ENCODE results near the gene PGC.

PGC gene

GRCh38 chr6:41714556-41715273 lies 32.5 kb downstream of the PGC start:
- DNase-seq (ENCODE audit: low read depth in 2 of 2), result no peak

DNA sequence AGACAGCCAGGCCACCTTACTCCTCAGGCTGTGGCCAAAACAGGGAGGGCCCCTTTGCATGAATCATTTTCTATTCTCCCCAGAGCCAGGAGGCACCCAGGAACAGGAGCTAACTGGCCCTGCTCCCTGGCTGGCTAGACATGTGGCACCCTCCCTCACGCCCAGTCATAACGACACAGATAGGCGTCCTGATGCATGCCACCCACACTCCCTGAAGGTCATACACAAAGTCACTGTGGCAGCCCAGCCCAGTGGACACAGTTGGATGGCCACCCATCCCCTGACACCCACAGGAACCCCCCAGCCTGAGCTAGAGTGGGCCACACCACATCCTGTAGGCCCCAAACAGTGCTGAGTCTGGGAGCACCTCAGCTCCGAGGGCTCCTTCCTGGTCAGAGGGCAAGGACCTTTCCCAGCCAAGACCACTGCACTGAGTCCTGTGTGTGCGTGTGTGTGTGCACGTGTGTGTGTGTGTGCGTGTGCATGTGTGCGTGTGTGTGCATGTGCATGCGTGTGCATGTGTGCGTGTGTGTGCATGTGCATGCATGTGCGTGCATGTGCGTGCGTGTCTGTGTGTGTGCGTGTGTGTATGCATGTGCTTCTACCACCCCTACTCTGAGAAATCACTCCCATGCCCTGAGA lies 33.4 kb downstream of the PGC start:
- no peak for DNase-seq (ENCODE audit: low read depth in 2 of 2)

DNA sequence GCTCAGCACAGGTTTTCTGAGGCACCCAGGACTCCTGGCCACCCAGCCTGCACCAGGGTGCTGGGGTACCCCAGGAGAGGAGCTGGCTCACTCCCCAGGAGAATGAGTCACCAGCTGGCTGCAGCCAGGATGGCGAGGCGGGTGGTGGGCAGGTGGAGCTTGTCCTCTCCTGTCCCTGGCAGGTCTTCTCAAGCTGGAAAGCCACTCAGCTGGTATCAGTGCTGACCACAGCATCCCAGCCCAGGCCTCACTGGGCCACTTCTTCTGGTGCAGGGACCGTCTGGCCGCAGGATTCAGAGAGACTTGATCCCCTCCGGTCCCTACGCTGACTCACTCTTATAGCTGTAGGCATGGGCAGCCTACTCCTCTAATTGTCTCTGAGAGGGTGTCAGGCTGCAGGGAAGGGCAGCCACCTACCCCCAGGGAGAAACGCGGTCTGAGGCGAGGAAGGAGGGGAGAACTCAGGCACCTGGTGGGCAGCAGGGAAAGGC lies 34.0 kb downstream of the PGC start:
- no peak for DNase-seq (ENCODE audit: low read depth in 2 of 2)

DNA sequence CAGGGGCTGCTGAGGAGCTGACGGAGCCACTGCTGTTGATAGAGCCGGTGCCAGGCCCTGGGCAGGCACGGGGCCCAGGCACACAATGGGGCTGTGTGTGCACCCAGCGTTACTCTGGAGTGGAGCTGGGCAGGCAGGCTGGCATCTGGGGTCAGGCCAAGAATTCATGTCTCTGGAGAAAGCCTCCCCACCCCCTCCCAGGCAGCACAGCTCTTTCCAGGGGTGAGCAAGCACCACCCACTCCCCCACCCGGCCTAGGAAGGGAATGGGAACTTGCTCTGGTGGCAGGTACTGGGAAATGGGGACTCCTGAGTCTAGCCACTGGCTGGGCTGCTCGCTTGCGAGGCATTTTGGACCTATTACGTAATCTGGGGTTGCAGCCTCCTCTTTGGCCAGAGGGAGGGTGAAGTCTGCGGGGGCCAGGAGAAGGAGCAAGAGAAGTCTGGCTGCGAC lies 34.5 kb downstream of the PGC start:
- DNase-seq (ENCODE audit: low read depth in 2 of 2), result no peak

GRCh38 chr6:41711323-41712038 lies 35.7 kb downstream of the PGC start:
- no peak for DNase-seq (ENCODE audit: low read depth in 2 of 2)

DNA sequence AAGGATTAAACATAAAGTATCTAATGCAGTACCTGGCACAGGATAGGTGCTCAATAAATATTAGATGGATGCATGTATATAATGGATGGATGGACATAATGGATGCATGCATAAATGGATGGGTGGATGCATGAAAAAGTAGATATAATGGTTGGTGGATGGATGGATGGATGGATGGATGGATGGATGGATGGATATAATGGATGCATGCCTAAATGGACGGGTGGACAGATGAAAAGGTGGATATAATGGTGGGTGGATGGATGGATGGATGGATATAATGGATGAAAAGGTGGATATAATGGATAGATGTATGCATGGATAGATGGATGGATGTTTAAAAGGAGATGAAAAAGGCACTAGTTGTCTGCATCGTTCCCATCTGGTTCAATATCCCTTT lies 37.8 kb downstream of the PGC start:
- DNase-seq (ENCODE audit: low read depth in 2 of 2), result no peak

GRCh38 chr6:41708856-41709255 lies 38.3 kb downstream of the PGC start:
- no peak for DNase-seq (ENCODE audit: low read depth in 2 of 2)

DNA sequence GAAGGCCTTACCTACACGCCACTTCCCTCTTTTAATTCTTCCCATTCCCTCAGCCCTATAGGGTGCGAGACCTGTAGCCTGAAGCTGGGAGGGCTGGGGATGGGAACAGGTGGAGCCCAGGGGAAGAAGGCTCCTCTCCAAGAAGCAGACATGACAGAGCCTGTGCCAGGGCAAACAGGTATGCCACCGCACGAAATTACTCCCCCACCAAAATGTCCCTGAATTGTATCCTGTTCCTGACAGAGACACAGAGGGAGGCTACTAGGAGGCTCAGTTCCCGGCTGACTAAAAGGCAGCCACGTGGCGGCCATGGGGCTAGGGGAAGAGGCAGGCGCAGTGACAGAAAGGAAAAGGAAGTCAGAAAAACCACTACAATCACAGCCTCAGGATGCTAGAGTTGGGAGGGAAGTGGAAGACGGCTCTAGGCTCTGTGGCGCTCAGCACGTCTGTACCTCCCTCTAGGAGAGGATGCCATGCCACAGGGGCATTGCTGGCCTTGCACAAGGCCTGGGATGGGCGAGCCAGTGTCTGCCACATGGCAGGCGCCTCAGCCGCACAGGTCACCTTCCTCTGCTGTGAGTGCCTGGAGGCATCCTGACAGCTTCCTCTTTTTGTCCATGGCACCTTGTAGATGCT lies 39.5 kb downstream of the PGC start:
- no peak for DNase-seq (ENCODE audit: low read depth in 2 of 2)

DNA sequence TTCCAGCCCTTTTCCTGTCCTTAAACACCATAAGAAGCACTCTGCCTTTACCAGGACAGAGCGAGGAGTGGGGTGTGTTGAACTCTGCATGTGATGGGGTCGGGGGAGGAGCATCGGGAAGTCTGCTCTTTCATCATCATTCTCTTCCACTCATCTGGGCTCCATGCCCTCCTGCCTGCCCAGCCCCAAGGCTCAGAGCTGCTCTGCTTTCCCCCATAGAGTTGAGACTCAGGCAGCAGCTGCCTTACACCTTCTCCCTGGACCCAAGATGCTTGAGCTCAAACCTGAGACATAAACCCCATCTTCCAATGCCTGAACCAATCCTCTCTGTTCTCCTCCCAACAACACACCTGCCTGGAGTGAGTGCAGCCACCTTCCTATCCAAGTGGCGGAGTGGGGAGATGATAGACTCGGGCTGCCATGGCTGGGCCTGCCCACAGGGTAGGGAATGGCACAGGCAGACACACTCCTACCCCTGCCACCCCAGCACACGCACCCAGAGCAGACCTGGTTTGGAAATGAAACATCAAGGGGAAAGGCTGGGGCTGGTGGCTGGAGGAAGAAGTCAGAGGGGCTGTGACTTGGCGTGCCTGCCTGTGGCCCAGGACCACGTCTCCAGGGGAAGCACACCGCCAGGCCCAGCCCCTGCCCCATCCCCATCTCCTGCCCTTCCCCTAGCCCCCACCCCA lies 40.2 kb downstream of the PGC start:
- no peak for DNase-seq (ENCODE audit: low read depth in 2 of 2)

DNA sequence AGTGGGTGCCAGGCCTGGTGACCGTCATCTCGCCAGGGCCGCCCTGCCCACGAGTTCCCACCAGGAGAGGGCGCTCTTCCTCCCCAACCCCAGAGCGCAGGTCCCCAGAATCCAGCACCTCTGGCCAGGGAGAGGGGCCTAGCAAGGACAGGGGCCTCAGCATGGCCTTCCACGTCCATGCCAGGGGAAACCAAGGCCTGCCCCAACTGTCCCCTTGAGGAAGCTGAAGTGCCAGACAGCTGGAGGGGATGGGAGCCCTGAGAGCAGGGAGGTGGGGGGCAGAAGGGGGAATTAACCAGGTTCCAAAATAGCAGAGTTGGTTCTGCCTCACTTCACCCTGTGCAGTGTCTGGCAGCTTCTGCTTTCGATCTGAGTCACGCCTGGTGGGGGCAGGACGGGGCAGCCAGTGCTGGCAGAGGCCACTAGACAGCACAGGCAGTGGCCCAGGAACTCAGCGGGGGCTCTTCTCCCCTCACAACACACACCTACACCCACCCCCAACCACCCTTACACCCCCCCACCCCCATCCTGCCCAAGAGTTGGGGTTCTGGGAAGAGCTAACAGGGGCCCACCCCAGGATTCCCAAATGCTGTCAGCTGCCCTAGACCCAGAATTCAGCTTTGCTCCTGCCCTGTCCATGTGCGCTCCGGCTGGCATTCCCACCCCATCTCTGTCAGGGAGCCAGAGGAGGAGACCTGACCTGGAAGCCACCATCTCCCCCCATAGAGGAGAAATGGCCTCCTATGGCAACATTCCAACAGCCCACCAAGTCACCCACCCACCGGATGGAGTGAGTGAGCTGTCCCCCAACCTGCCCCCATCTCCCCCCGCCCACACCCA lies 41.0 kb downstream of the PGC start:
- DNase-seq (ENCODE audit: low read depth in 2 of 2), result no peak

DNA sequence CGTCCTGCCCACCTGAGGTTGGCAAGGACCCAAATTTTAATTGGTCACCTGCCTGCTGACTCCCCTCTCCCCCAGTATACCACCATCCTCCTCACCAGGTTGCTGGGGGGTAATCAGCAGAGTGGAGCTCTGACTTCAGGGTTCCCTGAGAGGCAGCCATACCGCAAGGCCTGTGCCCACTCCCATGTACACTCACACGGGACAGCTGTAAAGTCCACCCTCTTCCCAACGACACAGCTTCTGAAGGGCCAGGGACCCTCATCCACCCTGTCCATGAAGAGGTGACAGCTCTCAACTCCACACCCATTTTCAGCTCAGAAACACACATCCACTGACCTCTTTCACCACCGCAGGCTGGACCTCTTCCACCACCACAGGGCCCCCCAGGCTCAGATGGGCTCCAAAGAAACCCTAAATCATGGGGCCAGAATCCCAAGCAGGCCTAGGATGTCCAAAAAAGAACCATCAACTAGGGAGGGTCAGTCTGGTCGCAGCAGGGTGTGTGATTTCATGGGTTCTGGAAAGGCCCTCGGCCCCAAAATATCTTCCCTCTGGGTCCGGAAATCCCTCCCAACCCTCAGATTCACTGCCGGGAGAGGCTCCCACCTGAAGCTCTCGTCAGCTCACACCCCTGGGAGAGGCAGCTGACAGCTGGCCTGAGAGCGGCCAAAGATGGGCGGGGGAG lies 41.7 kb downstream of the PGC start:
- no peak for DNase-seq (ENCODE audit: low read depth in 2 of 2)

GRCh38 chr6:41704656-41705310 lies 42.4 kb downstream of the PGC start:
- no peak for DNase-seq (ENCODE audit: low read depth in 2 of 2)

DNA sequence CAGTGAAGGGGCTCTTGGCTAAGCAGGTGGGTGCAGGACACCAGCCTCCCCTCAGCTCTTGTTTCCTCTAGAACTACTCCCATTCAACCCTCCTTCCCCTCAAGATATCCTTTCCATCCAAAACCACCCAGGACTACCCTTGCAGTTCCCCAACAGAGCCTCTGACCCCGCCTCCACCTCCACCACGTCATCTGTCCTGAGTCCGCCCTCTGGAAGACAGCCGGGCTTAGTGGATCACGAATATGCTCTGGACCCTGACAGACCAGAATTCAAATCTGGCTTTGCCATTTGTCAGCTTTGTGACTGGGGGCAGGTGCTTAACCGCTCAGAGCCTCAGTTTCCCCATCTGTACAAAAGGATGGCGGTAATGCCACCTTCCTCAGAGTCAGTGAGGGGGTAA lies 43.2 kb downstream of the PGC start:
- no peak for DNase-seq (ENCODE audit: low read depth in 2 of 2)

DNA sequence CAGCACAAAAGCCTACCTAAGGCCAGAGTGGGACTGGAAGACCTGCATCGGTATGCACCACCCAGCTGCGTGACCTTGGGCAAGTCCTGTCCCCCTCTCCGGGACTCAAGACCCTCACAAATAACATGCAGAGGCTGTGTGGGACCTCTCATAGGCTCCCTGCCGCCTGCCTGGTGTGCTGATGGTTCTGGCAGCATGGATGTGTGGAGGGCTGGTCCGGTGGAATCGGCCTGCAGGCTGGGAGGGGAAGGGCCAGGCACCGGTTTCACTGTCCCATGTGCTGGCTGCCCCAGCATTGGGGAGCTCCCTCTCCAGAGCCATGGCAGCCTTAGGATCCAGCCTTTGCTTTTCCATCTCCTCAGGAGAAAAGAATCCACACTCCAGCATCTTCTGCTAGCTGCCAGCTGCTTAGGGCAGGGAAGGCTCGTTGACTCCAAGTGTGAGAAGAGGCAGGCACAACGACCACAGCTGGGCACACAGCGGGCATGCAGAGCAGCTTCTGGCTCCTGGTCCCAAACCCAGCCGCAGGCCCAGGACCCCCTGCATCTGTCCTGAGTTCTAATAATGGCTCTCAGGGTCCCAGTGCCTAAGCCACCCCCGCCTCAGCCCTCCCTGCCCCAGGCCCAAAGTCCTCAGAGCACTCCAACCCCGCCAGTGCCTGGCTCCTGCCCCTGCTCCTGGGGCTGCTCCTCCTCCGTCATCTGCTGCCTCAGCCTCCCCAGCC lies 44.3 kb downstream of the PGC start:
- no peak for DNase-seq (ENCODE audit: low read depth in 2 of 2)

GRCh38 chr6:41702089-41702745 lies 45.0 kb downstream of the PGC start:
- DNase-seq (ENCODE audit: low read depth in 2 of 2), result no peak

- no peak for DNase-seq (ENCODE audit: low read depth in 2 of 2)
Measured at GRCh38 chr6:41700463-41701347, 46.5 kb downstream of the PGC start.

DNA sequence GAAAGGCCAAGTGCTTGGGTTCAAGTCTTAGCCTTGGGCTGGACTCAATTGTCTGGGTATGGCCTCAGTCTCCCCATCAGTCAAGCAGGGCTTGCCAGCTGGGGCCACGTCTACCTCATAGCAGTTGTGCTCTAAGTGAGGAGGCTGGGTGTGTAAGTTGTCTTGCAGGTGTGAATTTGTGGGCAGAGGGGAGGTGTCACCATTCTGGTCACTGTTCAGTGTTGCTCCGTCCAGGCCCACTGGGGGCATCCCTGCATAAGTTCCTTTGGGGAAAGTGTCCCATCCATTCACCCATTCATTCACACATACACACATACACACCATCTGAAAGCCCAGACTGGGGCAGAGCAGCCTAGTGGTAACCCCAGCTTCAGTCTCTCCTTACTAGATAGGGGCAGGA lies 48.1 kb downstream of the PGC start:
- DNase-seq (ENCODE audit: low read depth in 2 of 2), result no peak
